ENCODE data around the gene OR2A12.

DNA sequence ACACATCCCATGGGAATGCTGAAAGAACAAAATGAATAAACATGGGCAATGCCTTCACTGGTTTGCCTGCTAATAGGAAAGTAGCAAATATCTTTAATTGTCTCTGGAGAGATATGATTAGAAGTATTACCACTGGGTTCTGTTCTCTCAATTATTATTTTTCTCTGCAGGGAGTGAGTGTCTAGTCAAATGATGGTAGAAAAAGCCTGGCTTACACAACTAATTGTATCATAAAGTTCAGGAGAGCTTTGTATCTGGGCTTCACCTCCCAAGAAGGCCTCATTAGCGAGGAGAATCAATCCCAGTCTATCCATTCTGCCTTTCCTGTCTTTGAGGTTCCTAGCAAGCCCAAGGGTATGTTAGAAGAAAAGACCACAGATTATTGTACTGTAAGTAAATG is 36.8 kb downstream of the OR2A12 start, which contains the start of gene OR2A14:
- TF ChIP-seq, protein P1, sequence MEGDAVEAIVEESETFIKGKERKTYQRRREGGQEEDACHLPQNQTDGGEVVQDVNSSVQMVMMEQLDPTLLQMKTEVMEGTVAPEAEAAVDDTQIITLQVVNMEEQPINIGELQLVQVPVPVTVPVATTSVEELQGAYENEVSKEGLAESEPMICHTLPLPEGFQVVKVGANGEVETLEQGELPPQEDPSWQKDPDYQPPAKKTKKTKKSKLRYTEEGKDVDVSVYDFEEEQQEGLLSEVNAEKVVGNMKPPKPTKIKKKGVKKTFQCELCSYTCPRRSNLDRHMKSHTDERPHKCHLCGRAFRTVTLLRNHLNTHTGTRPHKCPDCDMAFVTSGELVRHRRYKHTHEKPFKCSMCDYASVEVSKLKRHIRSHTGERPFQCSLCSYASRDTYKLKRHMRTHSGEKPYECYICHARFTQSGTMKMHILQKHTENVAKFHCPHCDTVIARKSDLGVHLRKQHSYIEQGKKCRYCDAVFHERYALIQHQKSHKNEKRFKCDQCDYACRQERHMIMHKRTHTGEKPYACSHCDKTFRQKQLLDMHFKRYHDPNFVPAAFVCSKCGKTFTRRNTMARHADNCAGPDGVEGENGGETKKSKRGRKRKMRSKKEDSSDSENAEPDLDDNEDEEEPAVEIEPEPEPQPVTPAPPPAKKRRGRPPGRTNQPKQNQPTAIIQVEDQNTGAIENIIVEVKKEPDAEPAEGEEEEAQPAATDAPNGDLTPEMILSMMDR (IDR thresholded peaks at IDR 0.05): no peak
- TF ChIP-seq EP300 (IDR thresholded peaks at IDR 0.05): no peak

All from tibial nerve (tissue), 4 donors.